Liver (tissue), 9 donors: Measurements from ENCODE around the gene ETV6. TPM values are rescaled to one million over a fixed set of nuclear protein-coding genes. Genes with fewer than 3 reads are reported as not detected.

Experiments
- DNase-seq: peaks from one replicate; pipeline ENCODE4 v3.0.0-alpha.2; 2017; ENCODE audit warnings: low spot score
- H3K27ac ChIP-seq, 2 donors: one replicate each; pipeline ENCODE4 v1.7.0; 2013; ENCODE audit warnings: inconsistent platforms in 2 of 2, low read length in 2 of 2, control low read depth in 1 of 2, low read depth in 1 of 2, mild to moderate bottlenecking in 1 of 2
- H3K27me3 ChIP-seq, 4 donors: one replicate each; pipeline versions ENCODE4 v1.6.1 to v1.7.0; 2013; ENCODE audit warnings: low read length in 3 of 4, inconsistent platforms in 1 of 4, mild to moderate bottlenecking in 1 of 4, moderate library complexity in 1 of 4; ENCODE audit not compliant: control insufficient read depth in 4 of 4, insufficient read depth in 4 of 4
- H3K36me3 ChIP-seq, 4 donors: one replicate each; pipeline versions ENCODE4 v1.6.1 to v1.7.0; 2013; ENCODE audit warnings: low read length in 3 of 4, mild to moderate bottlenecking in 3 of 4, low read depth in 1 of 4, moderate library complexity in 1 of 4; ENCODE audit not compliant: control insufficient read depth in 4 of 4, insufficient read depth in 3 of 4
- H3K4me1 ChIP-seq, 4 donors: one replicate each; pipeline versions ENCODE4 v1.6.1 to v1.7.0; 2013; ENCODE audit warnings: low read length in 3 of 4, mild to moderate bottlenecking in 3 of 4, moderate library complexity in 1 of 4; ENCODE audit not compliant: control insufficient read depth in 4 of 4, insufficient read depth in 4 of 4
- H3K4me3 ChIP-seq, 3 donors: one replicate each; pipeline versions ENCODE4 v1.6.1 to v1.7.0; 2013; ENCODE audit warnings: low read length in 3 of 3, control low read depth in 1 of 3, low read depth in 1 of 3, mild to moderate bottlenecking in 1 of 3
- H3K9ac ChIP-seq, 2 donors: one replicate each; pipeline ENCODE4 v1.7.0; 2013; ENCODE audit warnings: low read length in 2 of 2, mild to moderate bottlenecking in 2 of 2, moderate library complexity in 2 of 2, control low read depth in 1 of 2, low read depth in 1 of 2
- H3K9me3 ChIP-seq, 4 donors: one replicate each; pipeline versions ENCODE4 v1.6.1 to v1.7.0; 2013; ENCODE audit warnings: low read length in 3 of 4; ENCODE audit not compliant: control insufficient read depth in 4 of 4
- ATF3 ChIP-seq: IDR thresholded peaks from 2 replicates; pipeline ENCODE4 v1.6.1; 2016; ENCODE audit warnings: antibody characterized with exemption
- CTCF ChIP-seq: fragments of 150-350 bp; IDR thresholded peaks from 2 replicates; pipeline ENCODE4 v1.5.1; 2017; ENCODE audit warnings: improper control_type of control experiment, low read depth, low read length; ENCODE audit not compliant: missing input control
- EGR1 ChIP-seq, 2 donors: IDR thresholded peaks; 2 replicates each; pipeline ENCODE4 v1.6.1; 2016 to 2018; ENCODE audit warnings: antibody characterized with exemption in 2 of 2, low read depth in 2 of 2
- FOXA1 ChIP-seq: IDR thresholded peaks from 2 replicates; pipeline ENCODE4 v1.6.1; 2016; ENCODE audit warnings: antibody characterized with exemption
- FOXA2 ChIP-seq: IDR thresholded peaks from 2 replicates; pipeline ENCODE4 v1.6.1; 2016; ENCODE audit warnings: antibody characterized with exemption
- GABPA ChIP-seq, 2 donors: IDR thresholded peaks in 1 of 2; conservative IDR thresholded peaks in 1 of 2; 2 replicates each; pipeline ENCODE4 v1.6.1; 2016; ENCODE audit warnings: antibody characterized with exemption in 2 of 2, mild to moderate bottlenecking in 1 of 2, moderate library complexity in 1 of 2
- HNF4A ChIP-seq, 2 donors: conservative IDR thresholded peaks; 2 replicates each; pipeline ENCODE4 v1.6.1; 2016; ENCODE audit warnings: antibody characterized with exemption in 2 of 2, mild to moderate bottlenecking in 2 of 2
- HNF4G ChIP-seq: IDR thresholded peaks from 2 replicates; pipeline ENCODE4 v1.6.1; 2016; ENCODE audit warnings: antibody characterized with exemption
- JUND ChIP-seq, 2 donors: IDR thresholded peaks; 2 replicates each; pipeline ENCODE4 v1.6.1; 2016; ENCODE audit warnings: antibody characterized with exemption in 2 of 2
- MAX ChIP-seq: IDR thresholded peaks from 2 replicates; pipeline ENCODE4 v1.6.1; 2016; ENCODE audit warnings: antibody characterized with exemption
- NR2F2 ChIP-seq: IDR thresholded peaks from 2 replicates; pipeline ENCODE4 v1.6.1; 2016; ENCODE audit warnings: antibody characterized with exemption
- REST ChIP-seq: IDR thresholded peaks from 2 replicates; pipeline ENCODE4 v1.6.1; 2016; ENCODE audit warnings: antibody characterized with exemption, mild to moderate bottlenecking
- RXRA ChIP-seq, 2 donors: IDR thresholded peaks; 2 replicates each; pipeline ENCODE4 v1.6.1; 2017 to 2018; ENCODE audit warnings: antibody characterized with exemption in 2 of 2, mild to moderate bottlenecking in 1 of 2
- SP1 ChIP-seq: IDR thresholded peaks from 2 replicates; pipeline ENCODE4 v1.6.1; 2018; ENCODE audit warnings: antibody characterized with exemption, mild to moderate bottlenecking
- TAF1 ChIP-seq: conservative IDR thresholded peaks from 2 replicates; pipeline ENCODE4 v1.6.1; 2016; ENCODE audit warnings: antibody characterized with exemption, mild to moderate bottlenecking
- YY1 ChIP-seq: IDR thresholded peaks from 2 replicates; pipeline ENCODE4 v1.6.1; 2016; ENCODE audit warnings: antibody characterized with exemption, mild to moderate bottlenecking
- ZBTB33 ChIP-seq: IDR thresholded peaks from 2 replicates; pipeline ENCODE4 v1.6.1; 2016; ENCODE audit warnings: antibody characterized with exemption
- WGBS: extraction: QIAGEN DNeasy Blood & Tissue Kit; methylation state at CpG from one replicate; pipeline ENCODE4 v1.1.7; 2013; 5-methylcytosine and 5-hydroxymethylcytosine counted together
- polyA plus RNA-seq, 2 donors: library from polyadenylated mRNA; stranded (reverse) in 1 of 2; unstranded in 1 of 2; fragments of 200-250 nt in 1 of 2; fragments of >200 nt in 1 of 2; fragmentation: Nextera tagmentation in 1 of 2; extraction: Ambion mirVana in 1 of 2; gene quantifications; one replicate each; pipeline versions ENCODE4 v1.2.1 to v1.2.3, GENCODE V29; 2013 to 2015
- total RNA-seq, 2 donors: library from RNA; depleted of rRNA; stranded (reverse); fragments of >200 nt; gene quantifications; one replicate each; pipeline ENCODE4 v1.2.3, GENCODE V29; 2014
- donor health status: healthy.
- donor health status: healthy.
- donor health status: healthy.
- donor health status: healthy.
- donor health status: healthy.

Gene ETV6
- total and polyA plus RNA-seq, 4 donors, result 2.0 to 6.2 (median 3.5) TPM

GRCh38 chr12:11749943-11750690 is 100.6 kb downstream of the ETV6 start:
- Histone ChIP-seq H3K36me3 (peaks cover 4 to 17% (median 11%) of the 10 kb centered on the region in 4 donors), H3K9me3 (no peaks in the 10 kb centered on the region), H3K4me3 (no peak overlapping the region), H3K27ac (peak overlapping the region; percentile 21 to 22), H3K27me3 (no peaks in the 10 kb centered on the region), H3K4me1 (no peaks in the 10 kb centered on the region), H3K9ac (no peak overlapping the region)
- no peak for DNase-seq
- 86% methylated on average over 11 of the region's 11 CpGs for WGBS
- no peak for TF ChIP-seq JUND (IDR thresholded peaks at IDR 0.05)
- TF ChIP-seq REST, result no peak
- TF ChIP-seq FOXA2, result no peak
- no peak for TF ChIP-seq YY1
- TF ChIP-seq GABPA (IDR thresholded peaks at IDR 0.05 in 1 of 2, conservative IDR thresholded peaks at IDR 0.05 in 1 of 2), result no peak
- TF ChIP-seq ATF3, result no peak
- TF ChIP-seq SP1, result no peak
- TF ChIP-seq EGR1 (IDR thresholded peaks at IDR 0.05; ENCODE audit: low read depth in 2 of 2), result no peak
- TF ChIP-seq HNF4A (conservative IDR thresholded peaks at IDR 0.05), result no peak
- TF ChIP-seq HNF4G, result no peak
- TF ChIP-seq CTCF, result no peak
- TF ChIP-seq TAF1, result no peak
- no peak for TF ChIP-seq RXRA (IDR thresholded peaks at IDR 0.05)
- no peak for TF ChIP-seq FOXA1
- no peak for TF ChIP-seq NR2F2
- TF ChIP-seq ZBTB33, result no peak
- no peak for TF ChIP-seq MAX
